ENCODE data around the gene FGD3.

DNA sequence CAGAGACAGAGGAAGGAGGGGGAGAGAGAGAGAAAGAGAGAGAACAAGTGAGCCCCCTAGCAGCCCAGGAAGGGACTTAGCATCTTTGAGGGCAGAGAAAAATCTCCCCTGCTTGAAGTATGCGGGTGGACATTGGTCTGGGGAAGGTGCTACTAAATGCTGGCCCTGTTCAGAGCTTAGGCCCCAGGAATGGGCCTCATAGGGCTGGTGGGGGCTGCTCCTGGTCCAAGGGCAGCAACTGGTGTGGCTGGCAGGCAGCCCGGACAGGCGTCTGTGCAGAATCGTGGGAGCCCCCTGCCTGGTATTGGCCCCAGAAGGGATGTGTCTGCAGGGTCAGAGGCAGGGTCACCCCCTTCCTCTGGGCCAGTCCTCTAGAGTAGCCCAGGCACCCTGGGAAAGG lies 63.4 kb downstream of the FGD3 start:
- TF ChIP-seq EZH2phosphoT487 (IDR thresholded peaks at IDR 0.05; ENCODE audit: insufficient read depth, low read depth) (no peak), EZH2 (IDR thresholded peaks at IDR 0.05; ENCODE audit: insufficient read depth, poor library complexity, severe bottlenecking) (no peak)
